Measurements from ENCODE around the gene METAP2.

Gene METAP2

GRCh38 chr12:95548539-95549391 is 74.8 kb downstream of the METAP2 start (continued):
- TF ChIP-seq ZNF175 (tag by site-specific recombination; IDR thresholded peaks at IDR 0.05) (no peak), ZFP69B (tag by site-specific recombination; IDR thresholded peaks at IDR 0.05) (no peak), ZBTB20 (tag by site-specific recombination; IDR thresholded peaks at IDR 0.05) (no peak), ZNF2 (tag by site-specific recombination; IDR thresholded peaks at IDR 0.05) (no peak), ZNF416 (tag by site-specific recombination; IDR thresholded peaks at IDR 0.05) (no peak), GLIS1 (tag by site-specific recombination; IDR thresholded peaks at IDR 0.05) (peak; percentile 57), ZNF274 (IDR thresholded peaks at IDR 0.05; ENCODE audit: low read length) (no peak), ZNF274 (tag by site-specific recombination; IDR thresholded peaks at IDR 0.05; ENCODE audit: borderline replicate concordance) (no peak), ZNF18 (tag by site-specific recombination; IDR thresholded peaks at IDR 0.05) (no peak), ZSCAN5A (tag by site-specific recombination; IDR thresholded peaks at IDR 0.05) (no peak), BCL11A (tag by site-specific recombination; IDR thresholded peaks at IDR 0.05; ENCODE audit: low read depth) (no peak), SETDB1 (IDR thresholded peaks at IDR 0.05; ENCODE audit: insufficient read length, low read length) (no peak), REPIN1 (tag by site-specific recombination; IDR thresholded peaks at IDR 0.05; ENCODE audit: low read depth) (no peak), ZNF473 (tag by site-specific recombination; IDR thresholded peaks at IDR 0.05) (no peak), TSHZ1 (tag by site-specific recombination; IDR thresholded peaks at IDR 0.05; ENCODE audit: borderline replicate concordance) (no peak), INSM2 (tag by site-specific recombination; IDR thresholded peaks at IDR 0.05) (no peak), ZNF292 (tag by site-specific recombination; IDR thresholded peaks at IDR 0.05; ENCODE audit: borderline replicate concordance, low read depth) (no peak), ZNF433 (tag by site-specific recombination; IDR thresholded peaks at IDR 0.05; ENCODE audit: low read depth) (no peak), ZNF214 (tag by site-specific recombination; IDR thresholded peaks at IDR 0.05; ENCODE audit: borderline replicate concordance) (no peak), ZNF174 (tag by site-specific recombination; IDR thresholded peaks at IDR 0.05) (no peak), ZNF426 (tag by site-specific recombination; IDR thresholded peaks at IDR 0.05) (no peak), KLF16 (tag by site-specific recombination; IDR thresholded peaks at IDR 0.05) (0 out of 2 replicates have a peak, but pooled peaks have one; percentile 7), ZIC2 (tag by site-specific recombination; IDR thresholded peaks at IDR 0.05) (peak; percentile 67; the same call in 1 of the 2 replicates), ZNF140 (tag by site-specific recombination; IDR thresholded peaks at IDR 0.05) (no peak), ZNF202 (tag by site-specific recombination; IDR thresholded peaks at IDR 0.05; ENCODE audit: borderline replicate concordance) (peak; percentile 99), WT1 (tag by site-specific recombination; IDR thresholded peaks at IDR 0.05) (no peak), ZNF221 (tag by site-specific recombination; IDR thresholded peaks at IDR 0.05; ENCODE audit: borderline replicate concordance) (no peak), ZNF394 (tag by site-specific recombination; IDR thresholded peaks at IDR 0.05; ENCODE audit: borderline replicate concordance) (no peak), FEZF1 (tag by site-specific recombination; IDR thresholded peaks at IDR 0.05) (no peak), ZNF610 (tag by site-specific recombination; IDR thresholded peaks at IDR 0.05; ENCODE audit: borderline replicate concordance) (0 out of 2 replicates have a peak, but pooled peaks have one; percentile 16)

Measured in HEK293 (cell line).